Hematopoietic multipotent progenitor cell treated with erythropoietin and hydrocortisone succinate and interleukin-3 and kit ligand, for 6 days (in vitro differentiated cells): Measurements from ENCODE around the gene DDX25.
"Not testable (repeated sequence)": the region's sequence is repeated elsewhere in the genome, so short reads cannot be mapped to it uniquely, and the experiment has no call there.

Experiments
- DNase-seq: peaks from one replicate; pipeline ENCODE4 v3.0.0-alpha.2; 2015

The DDX25 gene

GRCh38 chr11:125910226-125910849 is 6.0 kb downstream of the DDX25 start:
- DNase-seq, result no peak

GRCh38 chr11:125914601-125915000 is 10.3 kb downstream of the DDX25 start:
- DNase-seq, result not testable (repeated sequence)

GRCh38 chr11:125916683-125917347 is 12.5 kb downstream of the DDX25 start:
- DNase-seq, result no peak

- no peak for DNase-seq
Observed at GRCh38 chr11:125918140-125918840, 14.0 kb downstream of the DDX25 start.

- DNase-seq, result no peak
Observed at GRCh38 chr11:125921042-125921441, 16.7 kb downstream of the DDX25 start.

- no peak for DNase-seq
Observed at GRCh38 chr11:125922156-125922555, 17.8 kb downstream of the DDX25 start.

- peak; percentile 83 for DNase-seq
Observed at GRCh38 chr11:125923012-125923579, 18.8 kb downstream of the DDX25 start.

GRCh38 chr11:125923633-125924032 is 19.3 kb downstream of the DDX25 start:
- DNase-seq, result no peak

- no peak for DNase-seq
Observed at GRCh38 chr11:125924384-125925007, 20.2 kb downstream of the DDX25 start.

- DNase-seq, result no peak
Observed at GRCh38 chr11:125925247-125925740, 21.0 kb downstream of the DDX25 start.

- DNase-seq, result no peak
Observed at GRCh38 chr11:125925804-125926203, 21.5 kb downstream of the DDX25 start.

GRCh38 chr11:125926682-125927081 is 22.4 kb downstream of the DDX25 start:
- no peak for DNase-seq

- DNase-seq, result peak; percentile 8
Observed at GRCh38 chr11:125929445-125930075, 25.3 kb downstream of the DDX25 start.

GRCh38 chr11:125930076-125930450 is 25.8 kb downstream of the DDX25 start:
- no peak for DNase-seq

- DNase-seq, result no peak
Observed at GRCh38 chr11:125931116-125931515, 26.8 kb downstream of the DDX25 start.

- no peak for DNase-seq
Observed at GRCh38 chr11:125931668-125932067, 27.4 kb downstream of the DDX25 start.

GRCh38 chr11:125932301-125932700 is 28.0 kb downstream of the DDX25 start:
- no peak for DNase-seq

GRCh38 chr11:125933030-125933813 is 28.9 kb downstream of the DDX25 start:
- DNase-seq, result peak; percentile 7

- DNase-seq, result no peak
Observed at GRCh38 chr11:125934473-125934872, 30.2 kb downstream of the DDX25 start.

GRCh38 chr11:125935056-125935455 is 30.7 kb downstream of the DDX25 start:
- DNase-seq, result no peak

- no peak for DNase-seq
Observed at GRCh38 chr11:125935618-125936199, 31.4 kb downstream of the DDX25 start.
